Measurements from ENCODE around the gene CHAT.

The CHAT gene

DNA sequence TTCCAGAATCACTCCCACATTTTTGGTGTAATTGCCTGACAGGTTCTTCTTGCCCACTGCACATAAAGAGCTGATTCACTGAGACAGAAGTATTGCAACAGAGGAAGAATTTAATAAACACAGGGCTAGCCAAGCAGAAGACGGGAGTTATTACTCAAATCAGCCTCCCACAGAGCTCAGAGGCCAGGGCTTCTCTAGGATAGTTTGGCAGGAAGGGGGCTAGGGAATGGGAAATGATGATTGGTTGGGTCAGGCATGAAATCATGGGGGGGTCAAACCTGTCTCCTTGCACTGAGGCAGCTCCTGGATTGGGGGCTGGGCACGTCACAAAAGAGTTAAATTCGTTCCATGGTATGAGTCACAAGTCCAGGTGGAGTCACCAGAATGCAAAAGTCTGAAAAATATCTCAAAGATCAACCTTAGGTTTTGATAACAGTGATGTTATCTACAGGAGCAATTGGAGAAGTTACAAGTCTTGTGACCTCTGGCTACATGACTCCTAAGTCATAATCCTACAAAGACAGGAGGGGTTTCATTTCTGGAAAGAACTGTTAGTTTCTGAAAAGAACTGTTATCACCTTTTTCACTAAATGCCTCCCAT is 44.7 kb upstream of the CHAT start:
- H3K36me3 ChIP-seq (replicated peaks in 1 of 2; ENCODE audit: control insufficient read depth in 2 of 2, insufficient read depth in 2 of 2, low read length in 2 of 2): no peaks in the 10 kb centered on the region
- no peaks in the 10 kb centered on the region for H3K79me1 ChIP-seq (ENCODE audit: low read depth, low read length)
- no peak overlapping the region for H2BK120ac ChIP-seq (ENCODE audit: low read depth, low read length)
- DNase-seq (ENCODE audit: low spot score): no peak
- no peak overlapping the region for H3K4me2 ChIP-seq (ENCODE audit: insufficient read depth, low read length, poor library complexity, severe bottlenecking)
- no peak overlapping the region for H2BK15ac ChIP-seq (ENCODE audit: low read length)
- H2BK5ac ChIP-seq (ENCODE audit: low read length): no peak overlapping the region
- no peak overlapping the region for H3K27ac ChIP-seq (replicated peaks; ENCODE audit: low read length)
- H3K4me1 ChIP-seq (ENCODE audit: control insufficient read depth in 2 of 2, insufficient read depth in 1 of 2, low read depth in 1 of 2, low read length in 2 of 2): no peaks in the 10 kb centered on the region
- peaks cover 0 to 18% (median 0%) of the 10 kb centered on the region in 3 experiments for H3K27me3 ChIP-seq (ENCODE audit: control insufficient read depth in 3 of 3, insufficient read depth in 3 of 3, low read depth in 1 of 3, low read length in 3 of 3)
- H2AFZ ChIP-seq (ENCODE audit: low read length): no peak overlapping the region
- no peak overlapping the region for H2BK12ac ChIP-seq (ENCODE audit: low read length)
- no peak overlapping the region for H4K8ac ChIP-seq (ENCODE audit: low read depth, low read length)
- no peak overlapping the region for H3K23ac ChIP-seq (ENCODE audit: low read depth, low read length, poor library complexity)
- H3K4ac ChIP-seq (ENCODE audit: low read length): no peak overlapping the region
- no peak overlapping the region for H2AK5ac ChIP-seq (ENCODE audit: low read depth, low read length)
- no peak overlapping the region for H4K91ac ChIP-seq (ENCODE audit: low read depth, low read length, poor library complexity)
- H3K4me3 ChIP-seq (ENCODE audit: low read length in 2 of 2): no peak overlapping the region
- H3K14ac ChIP-seq (ENCODE audit: low read length): no peak overlapping the region
- H3K9me3 ChIP-seq (replicated peaks in 1 of 2; ENCODE audit: control insufficient read depth in 2 of 2, insufficient read depth in 1 of 2, low read depth in 1 of 2, low read length in 2 of 2): no peaks in the 10 kb centered on the region
- H3K18ac ChIP-seq (ENCODE audit: low read length): no peak overlapping the region
- H3K9ac ChIP-seq (ENCODE audit: low read depth, low read length, poor library complexity): no peak overlapping the region
- WGBS, 2 donors (ENCODE audit: extremely low coverage in 2 of 2, insufficient read length in 2 of 2, insufficient replicate concordance in 1 of 2): no CpG with 5 or more reads among the region's 3 CpGs

GRCh38 chr10:49571388-49571787 is 42.4 kb upstream of the CHAT start:
- Histone ChIP-seq H3K18ac (ENCODE audit: low read length) (no peak overlapping the region), H3K27ac (replicated peaks; ENCODE audit: low read length) (no peak overlapping the region), H3K4me2 (ENCODE audit: insufficient read depth, low read length, poor library complexity, severe bottlenecking) (no peak overlapping the region), H3K4me3 (ENCODE audit: low read length in 2 of 2) (no peak overlapping the region), H3K36me3 (replicated peaks in 1 of 2; ENCODE audit: control insufficient read depth in 2 of 2, insufficient read depth in 2 of 2, low read length in 2 of 2) (no peaks in the 10 kb centered on the region), H3K23ac (ENCODE audit: low read depth, low read length, poor library complexity) (no peak overlapping the region), H3K14ac (ENCODE audit: low read length) (no peak overlapping the region), H2BK15ac (ENCODE audit: low read length) (no peak overlapping the region), H3K4ac (ENCODE audit: low read length) (no peak overlapping the region), H3K4me1 (ENCODE audit: control insufficient read depth in 2 of 2, insufficient read depth in 1 of 2, low read depth in 1 of 2, low read length in 2 of 2) (no peaks in the 10 kb centered on the region), H4K8ac (ENCODE audit: low read depth, low read length) (no peak overlapping the region), H3K79me1 (ENCODE audit: low read depth, low read length) (no peaks in the 10 kb centered on the region), H2AFZ (ENCODE audit: low read length) (no peak overlapping the region), H3K9me3 (replicated peaks in 1 of 2; ENCODE audit: control insufficient read depth in 2 of 2, insufficient read depth in 1 of 2, low read depth in 1 of 2, low read length in 2 of 2) (no peaks in the 10 kb centered on the region), H3K9ac (ENCODE audit: low read depth, low read length, poor library complexity) (no peak overlapping the region), H4K91ac (ENCODE audit: low read depth, low read length, poor library complexity) (no peak overlapping the region), H2AK5ac (ENCODE audit: low read depth, low read length) (no peak overlapping the region), H3K27me3 (ENCODE audit: control insufficient read depth in 3 of 3, insufficient read depth in 3 of 3, low read depth in 1 of 3, low read length in 3 of 3) (peaks cover 0 to 18% (median 0%) of the 10 kb centered on the region in 3 experiments), H2BK12ac (ENCODE audit: low read length) (no peak overlapping the region), H2BK5ac (ENCODE audit: low read length) (no peak overlapping the region), H2BK120ac (ENCODE audit: low read depth, low read length) (no peak overlapping the region)
- WGBS, 2 donors (ENCODE audit: extremely low coverage in 2 of 2, insufficient read length in 2 of 2, insufficient replicate concordance in 1 of 2): no CpG with 5 or more reads among the region's 2 CpGs
- DNase-seq (ENCODE audit: low spot score): no peak

GRCh38 chr10:49572594-49573114 is 41.2 kb upstream of the CHAT start:
- no peak for DNase-seq (ENCODE audit: low spot score)
- Histone ChIP-seq H4K8ac (ENCODE audit: low read depth, low read length) (peak overlapping the region; percentile 44), H3K18ac (ENCODE audit: low read length) (peak overlapping the region; percentile 15), H2BK5ac (ENCODE audit: low read length) (no peak overlapping the region), H2AFZ (ENCODE audit: low read length) (peak overlapping the region; percentile 15), H3K27ac (replicated peaks; ENCODE audit: low read length) (no peak overlapping the region), H3K9me3 (replicated peaks in 1 of 2; ENCODE audit: control insufficient read depth in 2 of 2, insufficient read depth in 1 of 2, low read depth in 1 of 2, low read length in 2 of 2) (no peaks in the 10 kb centered on the region), H2AK5ac (ENCODE audit: low read depth, low read length) (no peak overlapping the region), H2BK12ac (ENCODE audit: low read length) (no peak overlapping the region), H3K14ac (ENCODE audit: low read length) (no peak overlapping the region), H2BK120ac (ENCODE audit: low read depth, low read length) (no peak overlapping the region), H3K23ac (ENCODE audit: low read depth, low read length, poor library complexity) (no peak overlapping the region), H2BK15ac (ENCODE audit: low read length) (no peak overlapping the region), H3K4me2 (ENCODE audit: insufficient read depth, low read length, poor library complexity, severe bottlenecking) (no peak overlapping the region), H4K91ac (ENCODE audit: low read depth, low read length, poor library complexity) (no peak overlapping the region), H3K4ac (ENCODE audit: low read length) (no peak overlapping the region), H3K4me3 (ENCODE audit: low read length in 2 of 2) (peak overlapping the region in 1 of 2 donors; percentile 5), H3K36me3 (replicated peaks in 1 of 2; ENCODE audit: control insufficient read depth in 2 of 2, insufficient read depth in 2 of 2, low read length in 2 of 2) (no peaks in the 10 kb centered on the region), H3K27me3 (ENCODE audit: control insufficient read depth in 3 of 3, insufficient read depth in 3 of 3, low read depth in 1 of 3, low read length in 3 of 3) (peaks cover 0 to 18% (median 0%) of the 10 kb centered on the region in 3 experiments), H3K9ac (ENCODE audit: low read depth, low read length, poor library complexity) (no peak overlapping the region), H3K79me1 (ENCODE audit: low read depth, low read length) (no peaks in the 10 kb centered on the region), H3K4me1 (ENCODE audit: control insufficient read depth in 2 of 2, insufficient read depth in 1 of 2, low read depth in 1 of 2, low read length in 2 of 2) (no peaks in the 10 kb centered on the region)
- no CpG with 5 or more reads among the region's 9 CpGs for WGBS, 2 donors (ENCODE audit: extremely low coverage in 2 of 2, insufficient read length in 2 of 2, insufficient replicate concordance in 1 of 2)

DNA sequence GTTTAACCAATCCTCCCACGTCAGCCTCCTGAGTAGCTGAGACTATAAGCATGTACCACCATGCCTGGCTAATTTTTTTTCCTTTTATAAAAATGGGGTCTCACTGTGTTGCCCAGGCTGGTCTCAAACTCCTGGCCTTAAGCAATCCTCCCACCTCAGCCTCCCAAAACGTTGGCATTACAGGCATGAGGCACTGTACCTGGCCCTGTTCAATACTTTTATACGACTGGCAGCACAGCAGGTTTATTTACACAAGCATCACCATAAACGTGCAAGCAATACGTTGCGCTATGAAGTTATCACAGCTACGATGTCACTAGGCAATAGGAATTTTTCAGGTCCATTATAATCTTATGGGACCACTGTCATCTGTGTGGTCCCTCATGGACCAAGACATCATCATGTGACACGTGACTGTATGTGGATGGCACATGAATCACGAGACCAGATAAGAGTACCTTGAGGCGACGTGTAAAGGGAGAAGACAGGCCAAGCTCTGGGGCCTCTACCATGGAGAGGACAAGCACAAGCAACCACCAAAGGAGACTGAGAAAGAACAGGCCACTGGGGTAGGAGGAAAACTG is 38.3 kb upstream of the CHAT start:
- Histone ChIP-seq H2BK5ac (ENCODE audit: low read length) (no peak overlapping the region), H2BK120ac (ENCODE audit: low read depth, low read length) (no peak overlapping the region), H3K4me2 (ENCODE audit: insufficient read depth, low read length, poor library complexity, severe bottlenecking) (no peak overlapping the region), H3K27ac (replicated peaks; ENCODE audit: low read length) (no peak overlapping the region), H4K91ac (ENCODE audit: low read depth, low read length, poor library complexity) (no peak overlapping the region), H2BK12ac (ENCODE audit: low read length) (no peak overlapping the region), H3K4me3 (ENCODE audit: low read length in 2 of 2) (no peak overlapping the region), H2AFZ (ENCODE audit: low read length) (no peak overlapping the region), H2AK5ac (ENCODE audit: low read depth, low read length) (no peak overlapping the region), H3K9ac (ENCODE audit: low read depth, low read length, poor library complexity) (no peak overlapping the region), H2BK15ac (ENCODE audit: low read length) (no peak overlapping the region), H3K14ac (ENCODE audit: low read length) (no peak overlapping the region), H3K9me3 (replicated peaks in 1 of 2; ENCODE audit: control insufficient read depth in 2 of 2, insufficient read depth in 1 of 2, low read depth in 1 of 2, low read length in 2 of 2) (no peaks in the 10 kb centered on the region), H3K18ac (ENCODE audit: low read length) (no peak overlapping the region), H3K79me1 (ENCODE audit: low read depth, low read length) (no peaks in the 10 kb centered on the region), H4K8ac (ENCODE audit: low read depth, low read length) (no peak overlapping the region), H3K36me3 (replicated peaks in 1 of 2; ENCODE audit: control insufficient read depth in 2 of 2, insufficient read depth in 2 of 2, low read length in 2 of 2) (no peaks in the 10 kb centered on the region), H3K4me1 (ENCODE audit: control insufficient read depth in 2 of 2, insufficient read depth in 1 of 2, low read depth in 1 of 2, low read length in 2 of 2) (no peaks in the 10 kb centered on the region), H3K27me3 (ENCODE audit: control insufficient read depth in 3 of 3, insufficient read depth in 3 of 3, low read depth in 1 of 3, low read length in 3 of 3) (peaks cover 0 to 13% (median 0%) of the 10 kb centered on the region in 3 experiments), H3K23ac (ENCODE audit: low read depth, low read length, poor library complexity) (no peak overlapping the region), H3K4ac (ENCODE audit: low read length) (no peak overlapping the region)
- no peak for DNase-seq (ENCODE audit: low spot score)
- WGBS, 2 donors (ENCODE audit: extremely low coverage in 2 of 2, insufficient read length in 2 of 2, insufficient replicate concordance in 1 of 2): no CpG with 5 or more reads among the region's 11 CpGs
